Measurements from ENCODE around the gene PCSK5.

DNA sequence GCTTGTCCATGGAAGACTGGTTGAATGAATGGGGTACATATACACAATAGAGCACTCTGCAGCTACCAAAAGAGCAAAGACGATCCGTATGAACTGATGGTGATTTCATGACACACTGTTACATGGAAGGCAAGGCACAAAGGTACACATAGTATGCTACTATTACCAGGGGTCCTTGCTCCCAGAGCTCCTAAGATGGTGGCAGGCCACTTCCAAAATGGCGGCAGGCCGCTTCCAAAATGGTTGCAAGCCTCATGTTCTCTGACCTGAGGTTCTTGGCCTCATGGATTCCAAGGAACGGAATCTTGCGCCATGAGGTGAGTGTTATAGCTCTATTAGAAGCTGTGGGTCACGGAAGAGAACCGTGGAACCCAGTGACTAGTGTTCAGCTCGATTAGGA, 356.2 kb downstream of the PCSK5 start:
- TF ChIP-seq, protein P1, sequence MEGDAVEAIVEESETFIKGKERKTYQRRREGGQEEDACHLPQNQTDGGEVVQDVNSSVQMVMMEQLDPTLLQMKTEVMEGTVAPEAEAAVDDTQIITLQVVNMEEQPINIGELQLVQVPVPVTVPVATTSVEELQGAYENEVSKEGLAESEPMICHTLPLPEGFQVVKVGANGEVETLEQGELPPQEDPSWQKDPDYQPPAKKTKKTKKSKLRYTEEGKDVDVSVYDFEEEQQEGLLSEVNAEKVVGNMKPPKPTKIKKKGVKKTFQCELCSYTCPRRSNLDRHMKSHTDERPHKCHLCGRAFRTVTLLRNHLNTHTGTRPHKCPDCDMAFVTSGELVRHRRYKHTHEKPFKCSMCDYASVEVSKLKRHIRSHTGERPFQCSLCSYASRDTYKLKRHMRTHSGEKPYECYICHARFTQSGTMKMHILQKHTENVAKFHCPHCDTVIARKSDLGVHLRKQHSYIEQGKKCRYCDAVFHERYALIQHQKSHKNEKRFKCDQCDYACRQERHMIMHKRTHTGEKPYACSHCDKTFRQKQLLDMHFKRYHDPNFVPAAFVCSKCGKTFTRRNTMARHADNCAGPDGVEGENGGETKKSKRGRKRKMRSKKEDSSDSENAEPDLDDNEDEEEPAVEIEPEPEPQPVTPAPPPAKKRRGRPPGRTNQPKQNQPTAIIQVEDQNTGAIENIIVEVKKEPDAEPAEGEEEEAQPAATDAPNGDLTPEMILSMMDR (IDR thresholded peaks at IDR 0.05) = no peak
- no peak for TF ChIP-seq POLR2A (IDR thresholded peaks at IDR 0.05)
